ENCODE measurements around the gene MALRD1.

Gene MALRD1

DNA sequence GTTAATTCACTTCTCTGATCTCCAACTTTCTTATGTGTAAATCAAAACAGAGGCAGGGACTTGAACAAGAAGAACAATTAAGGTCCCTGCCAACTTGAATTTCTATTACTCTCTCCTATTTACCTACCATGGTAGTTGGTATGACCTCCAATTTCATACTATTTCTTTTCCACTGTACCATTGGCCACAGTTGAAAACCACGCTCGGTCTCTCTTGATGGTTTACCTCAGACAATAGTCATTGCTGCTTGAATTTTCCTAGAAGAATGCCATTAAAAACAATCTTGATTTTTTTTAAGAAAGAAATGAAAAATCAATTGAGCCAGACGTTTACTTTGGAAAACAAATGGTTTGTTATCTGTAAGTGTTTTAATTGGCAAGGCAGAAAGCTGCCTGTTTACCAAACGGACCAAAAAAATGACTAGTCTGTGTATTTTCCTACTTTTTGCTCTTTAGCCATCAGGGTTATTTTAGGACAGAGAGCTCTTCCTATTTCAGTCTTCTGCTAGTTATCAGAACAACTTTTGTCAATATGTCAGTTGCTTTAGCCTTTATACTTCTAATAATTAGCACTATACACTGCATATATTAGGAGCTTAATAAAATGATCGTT, 610.1 kb downstream of the MALRD1 start:
- no peak for DNase-seq

DNA sequence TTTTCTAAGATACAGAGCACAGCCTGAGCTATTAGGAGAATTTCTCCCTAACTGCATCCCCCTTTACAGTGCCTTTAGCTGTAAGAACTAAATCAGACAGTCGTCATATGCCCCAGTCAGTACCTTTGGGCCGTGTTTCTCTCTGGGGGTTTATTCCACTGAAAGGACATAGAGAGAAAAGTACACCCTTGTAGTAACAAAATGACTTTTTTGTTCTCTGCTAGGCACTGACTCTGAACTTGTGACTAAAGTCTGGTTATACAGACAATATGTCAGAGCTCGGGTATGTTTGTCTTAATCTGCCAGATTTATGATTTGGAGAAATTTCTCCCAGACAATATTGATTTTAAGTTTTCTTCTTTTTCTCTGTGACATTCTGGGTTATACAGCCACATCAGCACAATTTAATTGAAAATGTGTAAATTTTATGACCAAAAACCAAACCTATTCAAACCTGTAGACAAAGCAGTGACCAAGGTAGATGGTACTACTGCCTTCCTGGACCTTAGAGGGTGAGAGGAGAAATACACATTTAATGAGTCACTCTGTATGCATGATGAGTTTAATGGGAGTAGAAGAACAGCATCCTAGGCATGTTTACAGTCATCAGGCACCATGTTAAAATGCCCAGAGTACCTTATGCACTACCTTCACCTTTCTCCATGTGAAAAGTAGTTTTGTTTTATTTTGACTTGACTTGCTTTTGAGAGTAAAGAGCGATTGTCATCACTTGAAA, 611.5 kb downstream of the MALRD1 start:
- DNase-seq: no peak

DNA sequence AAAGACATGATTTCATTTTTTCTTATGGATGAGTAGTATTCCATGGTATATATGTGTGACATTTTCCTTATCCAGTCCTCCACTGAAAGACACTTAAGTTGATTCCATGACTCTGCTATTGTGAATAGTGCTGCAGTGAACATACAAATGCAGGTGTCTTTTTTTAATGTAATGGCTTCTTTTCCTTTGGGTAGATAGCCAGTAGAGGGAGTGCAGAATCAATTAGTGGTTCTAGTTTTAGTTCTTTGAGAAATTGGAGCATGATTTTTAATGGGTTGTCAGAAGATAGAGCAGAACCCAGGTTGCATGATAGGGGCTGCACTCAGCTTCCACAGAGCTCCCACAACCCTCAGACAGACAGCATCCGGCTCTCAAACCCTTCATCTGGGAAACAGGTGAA, 614.7 kb downstream of the MALRD1 start:
- no peak for DNase-seq

DNA sequence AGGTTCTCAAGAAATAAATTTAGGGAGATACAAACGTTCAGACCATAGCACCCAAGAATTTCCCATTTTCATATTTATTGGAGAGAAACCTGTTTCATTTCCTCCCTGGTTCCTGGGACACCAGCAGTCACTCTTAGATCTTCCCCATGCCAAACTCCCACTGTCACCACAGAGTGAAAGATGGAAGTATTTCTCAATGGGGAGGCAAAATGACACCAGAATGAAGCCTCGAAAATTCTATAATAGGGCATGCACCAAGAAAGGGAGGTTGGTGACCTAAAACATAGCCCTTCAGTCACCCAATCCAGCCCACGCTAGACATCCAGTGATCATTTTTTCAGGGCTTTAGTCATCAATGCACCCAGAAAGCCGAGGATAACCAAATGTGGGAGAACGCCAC, 619.5 kb downstream of the MALRD1 start:
- DNase-seq: no peak

DNA sequence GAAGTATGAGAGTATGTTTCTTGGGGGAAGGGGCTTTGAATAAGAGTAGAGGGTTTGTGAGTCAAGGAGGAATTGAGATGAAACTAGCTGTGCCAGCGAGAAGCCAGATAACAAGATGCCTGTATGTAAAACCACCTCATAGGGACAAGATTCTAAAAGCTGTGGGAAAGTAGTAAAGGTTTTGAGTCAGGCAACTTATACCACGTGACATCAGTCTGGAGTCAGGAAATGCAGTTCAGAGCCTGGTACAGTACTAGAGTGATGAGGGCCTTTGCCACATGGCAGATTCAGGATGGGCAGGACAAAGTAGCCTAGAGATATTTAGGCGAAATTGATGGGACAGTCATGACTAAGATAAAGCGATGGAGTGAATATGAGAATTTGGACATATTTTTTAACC, 627.5 kb downstream of the MALRD1 start:
- DNase-seq: no peak

DNA sequence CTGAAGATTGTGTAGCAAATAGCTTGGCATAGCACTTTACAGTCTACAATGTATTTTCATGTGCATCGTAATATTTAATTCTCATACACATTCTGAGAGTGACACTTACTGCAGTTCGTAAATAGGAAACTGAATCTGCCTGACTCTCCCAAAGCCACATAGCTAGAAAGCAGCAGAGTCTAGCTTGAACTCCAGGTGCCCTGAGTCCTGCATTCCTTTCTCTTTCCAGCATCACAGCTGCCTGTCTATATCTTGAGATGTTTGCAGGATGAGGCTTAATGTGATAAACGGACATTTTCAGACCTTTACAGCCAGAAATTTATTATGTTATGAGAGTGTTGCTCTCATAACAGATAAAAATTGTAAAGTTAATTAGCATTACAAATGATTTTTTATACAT, 634.8 kb downstream of the MALRD1 start:
- no peak for DNase-seq

DNA sequence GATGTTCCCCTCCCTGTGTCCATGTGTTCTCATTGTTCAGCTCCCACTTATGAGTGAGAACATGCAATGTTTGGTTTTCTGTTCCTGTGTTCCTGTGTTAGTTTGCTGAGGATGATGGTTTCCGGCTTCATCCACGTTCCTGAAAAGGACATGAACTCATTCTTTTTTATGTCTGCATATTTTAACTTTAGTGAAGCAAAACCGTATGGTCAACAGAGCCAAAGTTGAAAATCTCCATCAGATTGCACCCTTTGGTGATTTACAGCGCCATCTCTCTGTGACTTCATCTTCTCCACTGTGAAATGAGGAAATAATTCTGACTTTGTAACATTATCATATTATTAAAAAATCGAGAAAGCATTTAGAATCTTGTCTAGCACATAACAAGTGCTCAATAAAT, 635.4 kb downstream of the MALRD1 start:
- DNase-seq: no peak

DNA sequence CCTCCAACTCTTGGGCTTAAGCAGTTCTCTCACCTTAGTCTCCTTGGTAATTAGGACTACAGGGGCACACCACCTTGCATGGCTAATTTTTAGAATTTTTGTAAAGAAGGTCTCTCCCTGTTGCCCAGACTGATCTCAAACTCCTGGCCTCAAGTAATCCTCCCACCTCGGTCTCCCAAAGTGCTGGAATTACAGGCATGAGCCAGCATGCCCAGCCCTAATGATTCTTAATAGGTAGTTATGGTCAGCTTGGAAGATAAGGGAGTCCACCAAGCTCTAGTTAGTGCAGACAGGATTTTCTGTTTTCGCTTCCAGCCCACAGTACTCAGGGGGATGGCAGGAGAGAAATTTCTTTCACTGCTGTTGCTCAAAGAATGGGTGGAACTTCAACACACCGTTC, 639.7 kb downstream of the MALRD1 start:
- DNase-seq: no peak

DNA sequence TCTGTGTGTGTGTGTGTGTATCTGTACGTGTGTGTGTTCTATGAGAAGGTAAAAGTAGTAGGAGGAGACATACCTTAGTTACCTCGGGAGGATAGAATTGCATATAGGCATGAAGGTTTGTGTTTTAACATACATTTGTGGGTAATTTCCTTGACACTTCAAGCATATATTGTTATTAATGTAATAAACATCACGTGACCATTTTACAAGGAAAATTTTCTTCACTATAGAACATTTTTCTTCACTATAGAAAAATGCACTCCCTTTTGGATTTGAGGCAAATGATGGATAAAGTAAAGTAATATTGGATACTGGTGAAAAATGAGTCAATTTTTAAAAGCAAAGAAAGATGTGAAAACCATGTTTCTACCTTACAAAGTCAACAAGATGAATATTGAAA, 640.6 kb downstream of the MALRD1 start:
- DNase-seq: no peak

DNA sequence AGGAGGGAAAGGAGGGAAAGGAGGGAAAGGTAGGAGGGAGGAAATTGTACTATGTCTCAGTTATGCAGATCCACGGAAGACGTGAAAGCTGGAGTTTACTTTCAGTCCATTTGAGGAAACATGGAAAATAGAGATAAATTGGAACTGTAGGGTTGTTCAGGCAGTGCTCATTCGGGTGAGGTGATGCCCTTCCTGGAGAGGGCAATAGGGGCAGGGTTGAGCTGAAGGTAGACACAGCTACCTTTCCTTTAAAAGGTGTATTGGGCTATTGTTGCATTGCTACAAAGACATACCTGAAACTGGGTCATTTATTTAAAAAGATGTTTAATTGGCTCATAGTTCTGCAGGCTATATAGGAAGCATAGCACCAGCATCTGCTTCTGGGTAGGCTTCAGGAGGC, 650.7 kb downstream of the MALRD1 start:
- no peak for DNase-seq

DNA sequence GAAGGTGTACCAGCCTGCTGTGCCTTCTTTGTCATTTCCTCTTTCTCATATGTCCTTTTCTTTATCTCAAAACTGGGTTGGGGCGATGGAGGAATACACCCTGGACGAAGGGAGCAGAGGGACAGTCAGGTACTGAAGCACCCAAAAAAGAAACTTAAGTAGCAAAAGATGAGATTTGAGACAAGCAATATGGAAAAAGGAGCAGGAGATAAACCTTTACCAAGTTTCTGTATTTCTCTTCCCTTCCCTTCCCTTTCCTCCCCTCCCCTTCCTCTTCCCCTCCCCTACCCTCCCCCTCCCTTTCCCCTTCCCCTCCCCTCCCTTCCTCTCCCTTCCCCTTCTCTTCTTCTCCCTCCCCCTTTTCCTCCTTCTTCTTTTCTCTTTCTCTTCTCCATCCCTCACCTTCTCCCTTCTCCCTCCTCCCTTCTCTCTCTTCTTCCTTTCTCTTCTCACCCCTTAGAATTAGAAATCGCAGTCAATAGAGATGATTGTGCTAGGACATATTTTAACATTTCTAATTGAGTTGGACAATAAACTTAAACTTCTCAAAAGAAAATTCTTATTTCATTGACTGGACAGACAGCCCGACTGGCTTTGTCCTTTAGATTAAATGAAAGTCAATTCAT, 652.9 kb downstream of the MALRD1 start:
- DNase-seq: no peak

DNA sequence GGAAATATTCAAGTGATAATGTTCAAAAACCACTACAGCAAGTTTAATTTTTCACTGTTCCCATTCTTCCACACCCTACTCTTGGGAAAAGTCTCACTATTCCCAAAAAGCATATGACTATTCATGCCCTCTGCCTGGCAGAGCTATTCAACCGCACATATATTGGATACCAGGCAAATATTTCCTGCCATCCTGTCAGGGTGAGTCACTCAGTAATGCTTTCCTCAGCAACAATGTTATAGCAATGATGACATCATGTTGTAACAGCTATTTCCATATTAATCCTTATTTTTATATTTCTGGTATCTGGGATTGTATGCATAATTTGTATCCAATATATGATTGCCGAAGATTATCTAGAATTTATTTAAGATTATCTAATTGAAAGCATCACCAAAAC, 653.6 kb downstream of the MALRD1 start:
- no peak for DNase-seq

DNA sequence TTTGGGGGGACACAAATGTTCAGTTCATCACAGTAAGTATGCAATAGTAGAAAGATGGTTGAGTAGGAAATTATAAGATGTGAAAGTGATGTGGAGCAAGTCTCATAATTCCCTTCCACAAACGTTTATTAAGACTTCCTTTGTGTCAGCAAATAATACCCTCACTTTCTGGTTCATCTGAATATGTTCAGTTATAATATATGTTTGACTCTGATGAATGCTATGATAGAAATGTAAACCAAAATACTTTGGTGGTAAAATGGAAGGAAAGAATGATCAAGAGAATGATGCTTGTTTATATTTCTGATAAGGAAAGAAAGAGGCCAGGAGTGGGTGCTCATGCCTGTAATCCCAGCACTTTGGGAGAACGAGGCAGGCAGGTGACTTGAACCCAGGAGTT, 655.9 kb downstream of the MALRD1 start:
- no peak for DNase-seq

DNA sequence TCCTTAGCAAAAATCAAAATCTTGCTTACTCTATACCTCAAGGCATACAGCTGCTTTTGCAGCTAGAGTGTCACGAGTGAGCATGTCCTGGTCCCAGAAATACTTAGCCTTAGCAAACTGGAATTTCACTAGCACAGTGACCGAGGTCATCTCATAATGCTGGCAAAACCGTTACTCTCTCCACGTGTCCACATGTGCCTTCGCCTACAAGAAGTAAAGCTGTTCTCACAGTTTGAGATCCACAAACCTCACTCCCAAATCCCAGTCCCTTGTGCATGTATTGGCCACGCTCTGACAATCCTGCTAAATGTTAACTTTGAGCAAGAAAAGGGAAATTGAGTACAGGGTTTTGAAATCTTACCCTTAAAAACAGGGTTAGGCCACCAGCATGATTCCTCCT, 656.6 kb downstream of the MALRD1 start:
- DNase-seq: no peak

DNA sequence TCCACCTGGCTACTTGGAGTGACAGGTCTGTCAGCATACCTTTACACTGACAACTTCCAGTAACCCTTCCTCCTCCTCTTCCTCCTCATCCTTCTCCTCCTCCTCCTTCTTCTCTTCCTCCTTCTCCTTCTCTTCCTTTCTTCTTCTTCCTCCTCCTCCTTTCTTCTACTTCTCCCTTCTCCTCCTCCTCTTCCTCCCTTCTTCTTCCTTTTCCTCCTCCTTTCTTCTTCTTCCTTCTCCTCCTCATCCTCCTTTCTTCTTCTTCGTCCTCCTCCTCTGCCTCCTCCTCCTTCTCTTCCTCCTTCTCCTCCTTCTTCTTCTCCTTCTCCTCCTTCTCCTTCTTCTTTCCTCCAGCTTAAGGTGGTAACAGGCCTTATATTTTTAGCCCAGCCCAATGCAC, 658.3 kb downstream of the MALRD1 start:
- no peak for DNase-seq

DNA sequence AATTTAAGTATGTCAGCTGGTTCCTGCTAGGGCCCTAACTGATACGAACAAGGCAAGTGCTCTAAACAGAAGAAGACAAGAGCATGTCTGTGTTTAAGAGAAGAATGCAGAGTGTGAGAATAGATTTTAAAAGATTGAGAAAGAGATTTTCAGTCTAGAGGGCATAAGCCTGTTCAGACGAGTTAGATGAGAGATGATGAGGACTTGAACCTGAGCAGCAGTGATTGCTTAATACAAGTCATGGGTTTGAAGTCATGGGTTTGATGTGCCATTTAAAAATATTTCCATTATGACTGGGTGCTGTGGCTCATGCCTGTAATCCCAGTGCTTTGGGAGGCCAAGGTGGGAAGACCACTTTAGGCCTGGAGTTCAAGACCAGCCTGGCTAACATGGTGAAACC, 658.8 kb downstream of the MALRD1 start:
- no peak for DNase-seq

DNA sequence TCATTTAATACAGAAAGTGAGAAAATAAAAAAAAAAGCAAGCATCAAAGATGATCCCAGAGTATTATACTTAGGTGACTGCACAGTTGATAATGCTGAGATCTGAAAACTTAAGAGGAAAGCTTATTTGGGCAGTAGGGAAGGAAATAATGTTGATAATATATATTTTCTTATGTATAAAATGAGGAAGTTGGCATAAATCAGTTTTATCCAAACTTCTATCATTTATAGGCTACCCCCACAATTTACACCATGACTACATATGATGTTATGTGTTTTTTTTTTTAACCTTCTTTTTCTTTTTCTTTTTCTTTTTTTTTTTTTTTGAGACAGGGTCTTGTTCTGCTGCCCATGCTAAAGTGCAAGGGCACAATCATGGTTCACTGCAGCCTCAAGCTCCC, 659.4 kb downstream of the MALRD1 start:
- no peak for DNase-seq

DNA sequence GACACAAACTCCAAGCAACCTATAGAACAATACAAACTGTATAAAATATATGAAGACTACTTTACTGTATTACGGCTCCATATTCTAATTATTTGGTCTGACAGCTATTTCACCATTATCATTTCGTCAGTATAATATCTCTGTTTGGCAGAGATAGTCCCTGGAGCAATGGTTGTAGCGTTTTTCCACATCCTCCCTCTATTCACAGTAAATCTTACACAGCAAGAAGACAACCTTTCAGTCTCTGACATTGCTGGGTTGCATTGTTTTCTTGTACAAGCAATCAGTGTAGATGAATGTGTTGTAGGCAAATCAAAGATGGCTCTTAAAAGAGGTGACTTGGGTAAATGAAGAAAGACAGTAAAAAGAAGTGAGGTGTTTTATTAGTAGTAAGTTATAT, 662.0 kb downstream of the MALRD1 start:
- no peak for DNase-seq

DNA sequence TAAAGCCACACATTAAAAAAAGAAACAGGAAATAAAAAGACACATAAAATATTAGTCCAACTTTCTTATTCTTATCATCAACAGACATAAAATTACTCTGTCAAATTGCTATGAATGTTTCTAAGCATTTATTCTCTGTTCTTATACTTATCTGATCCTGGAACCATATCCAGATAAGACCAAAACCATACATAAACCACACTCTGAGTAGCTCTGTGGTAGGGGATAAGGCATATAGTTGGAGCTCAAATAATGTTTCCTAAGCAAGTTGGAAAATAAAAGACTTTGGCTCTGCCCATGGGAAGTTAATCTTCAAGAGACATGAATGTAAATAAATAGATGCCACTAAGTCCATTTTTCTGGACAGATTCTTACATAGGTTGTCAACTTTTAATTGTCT, 664.6 kb downstream of the MALRD1 start:
- no peak for DNase-seq

DNA sequence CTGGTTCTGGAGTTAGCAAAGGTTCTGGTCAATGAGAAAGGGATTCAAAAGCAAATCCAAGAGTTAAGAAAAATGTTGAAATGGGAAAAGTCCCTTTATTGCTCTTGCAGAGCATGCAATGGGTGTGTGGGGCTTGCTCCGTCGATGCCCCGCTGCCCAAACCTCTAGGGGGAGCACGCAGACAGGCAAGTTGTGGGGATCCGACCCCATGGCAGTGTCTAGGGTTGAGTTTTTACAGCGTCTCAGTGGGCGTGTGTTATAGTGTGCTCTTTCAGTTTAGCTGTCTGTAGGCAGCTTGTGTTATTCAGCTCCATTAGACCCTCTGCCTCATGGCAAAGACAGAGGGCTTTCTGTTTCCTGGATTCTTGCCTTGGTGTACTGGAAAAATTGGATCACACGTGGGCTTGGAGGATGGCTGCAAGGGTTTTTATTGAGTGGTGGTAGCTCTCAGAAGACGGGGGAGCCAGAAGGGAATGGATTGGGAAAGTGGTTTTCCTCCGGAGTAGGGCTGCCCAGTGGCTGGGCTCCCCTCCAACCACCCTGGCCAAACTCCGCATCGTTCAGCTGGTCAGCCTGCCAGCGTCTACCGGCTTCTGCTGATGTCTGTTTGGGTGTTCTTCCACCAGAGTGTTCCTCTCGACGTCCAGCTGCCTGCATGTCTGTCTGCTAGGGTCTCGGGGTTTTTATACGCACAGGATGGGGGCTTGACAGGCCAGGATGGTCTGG, 665.4 kb downstream of the MALRD1 start:
- no peak for DNase-seq

DNA sequence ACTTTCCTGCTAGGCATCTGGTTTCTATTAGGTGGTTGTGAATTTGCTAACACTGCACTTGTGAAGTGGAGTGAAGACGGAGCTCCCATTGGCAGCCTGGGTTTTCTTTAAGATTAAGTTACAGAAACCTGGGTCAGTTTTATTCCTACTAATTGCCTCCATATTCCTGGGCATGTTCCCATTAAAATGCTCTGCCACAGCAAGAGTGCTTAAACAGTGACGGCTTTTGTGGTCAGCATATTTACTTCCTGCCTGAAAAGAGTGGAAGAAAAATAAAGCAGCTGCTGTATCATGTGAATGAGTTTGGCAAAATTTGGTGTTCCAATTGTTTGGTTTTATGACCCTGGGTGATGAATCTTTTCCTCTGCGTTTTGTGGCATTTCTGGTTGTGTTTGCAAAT, 670.7 kb downstream of the MALRD1 start:
- DNase-seq: no peak

DNA sequence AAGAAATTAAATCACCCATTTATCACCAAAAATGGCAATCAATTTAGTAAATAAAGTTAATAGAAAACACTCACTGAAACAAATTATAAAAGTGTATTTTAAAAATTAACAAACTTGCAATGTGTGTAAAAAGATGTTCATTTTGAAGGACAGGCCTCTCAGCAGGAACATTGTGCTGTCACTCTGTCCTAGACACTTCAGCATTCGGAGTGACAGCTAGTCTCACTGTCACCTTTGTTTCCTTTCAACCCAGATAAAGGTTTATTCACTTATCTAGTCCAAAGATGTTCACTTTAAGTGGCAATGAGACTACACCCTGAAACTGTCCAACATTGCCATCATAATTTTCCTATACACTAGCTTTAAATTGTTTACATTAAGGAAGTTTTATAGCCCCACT, 675.7 kb downstream of the MALRD1 start:
- DNase-seq: no peak

DNA sequence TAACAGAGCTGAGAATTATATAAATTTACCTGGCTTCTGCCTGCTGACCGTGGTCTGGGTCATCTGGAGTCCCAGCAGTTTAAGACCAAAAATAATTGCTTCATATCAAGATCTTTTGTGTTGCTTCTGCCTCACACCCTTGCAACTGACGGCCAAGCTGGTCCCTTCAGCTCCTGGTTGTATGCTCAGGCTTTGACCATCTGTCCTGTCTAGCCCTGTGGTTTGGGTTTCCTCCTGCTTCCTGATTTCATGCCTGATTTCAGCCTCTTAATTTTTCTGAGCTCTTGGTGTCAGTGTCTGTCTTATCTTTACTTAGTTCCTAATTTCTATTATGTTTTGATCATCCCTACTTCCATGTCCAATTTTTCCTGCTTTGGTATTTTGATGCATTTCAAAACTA, 679.8 kb downstream of the MALRD1 start:
- no peak for DNase-seq

DNA sequence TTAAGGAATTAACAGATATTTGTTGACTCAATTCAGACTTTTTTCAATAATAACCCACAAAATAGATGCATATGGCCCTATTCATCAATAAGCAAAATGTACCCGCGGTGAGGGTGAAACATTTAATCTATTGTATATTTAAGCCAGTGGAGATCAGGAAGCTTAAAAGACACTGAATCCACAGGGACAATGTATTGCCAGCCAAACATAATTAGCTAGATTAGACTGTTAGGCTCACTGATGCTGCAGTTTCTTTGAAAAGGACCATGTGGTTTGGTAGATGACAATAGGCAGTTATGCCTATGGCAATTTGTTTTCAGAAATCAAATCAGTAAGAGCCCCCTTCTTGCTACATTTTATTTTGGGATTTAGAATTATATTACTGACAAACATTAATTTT, 680.4 kb downstream of the MALRD1 start:
- DNase-seq: no peak
